ENCODE measurements around the gene KCNH8. TPM values are rescaled to one million over a fixed set of nuclear protein-coding genes. Genes with fewer than 3 reads are reported as not detected.

KCNH8 gene
- total RNA-seq, 1 experiment from 2014 or later = 3.7 TPM

DNA sequence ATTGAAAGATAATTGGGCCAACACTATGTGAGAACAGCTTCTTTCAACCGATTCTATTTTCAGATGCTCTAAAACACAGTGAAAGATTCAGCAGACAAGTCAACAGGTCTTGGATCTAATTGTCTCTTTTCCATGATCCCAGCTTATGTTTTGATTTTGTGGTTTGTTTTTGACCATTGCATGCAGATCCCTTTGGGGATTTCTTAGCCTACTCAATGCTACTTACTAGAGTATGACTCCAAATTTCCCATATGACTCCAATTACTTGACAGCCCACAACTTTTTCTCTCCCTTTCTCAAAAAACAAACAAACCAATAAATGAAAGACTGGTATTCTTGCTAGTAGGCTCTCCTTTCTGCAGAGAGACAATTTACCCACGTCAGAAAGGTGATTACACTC lies 67.1 kb downstream of the KCNH8 start:
- H3K9ac ChIP-seq (ENCODE audit: extremely low read depth, insufficient read length, low read length) = no peak overlapping the region
- H3K36me3 Mint-ChIP-seq (ENCODE audit: insufficient read depth in 1 of 3, low read depth in 3 of 3) = no peaks in the 10 kb centered on the region
- H3K4me1 ChIP-seq (ENCODE audit: insufficient read depth, low read length) = no peaks in the 10 kb centered on the region; the same call in 1 of the 2 replicates
- H4K91ac ChIP-seq (ENCODE audit: insufficient read length, low read depth, low read length) = no peak overlapping the region
- H2BK5ac ChIP-seq (ENCODE audit: insufficient read length, low read length) = no peak overlapping the region
- H3K27ac ChIP-seq (ENCODE audit: insufficient read length, low read depth, low read length) = no peak overlapping the region
- H3K23ac ChIP-seq (ENCODE audit: insufficient read length, low read depth, low read length) = no peak overlapping the region
- H3K4me3 Mint-ChIP-seq = no peak overlapping the region
- no peak overlapping the region for H2BK12ac ChIP-seq (ENCODE audit: insufficient read length, low read depth, low read length)
- H3K9me3 Mint-ChIP-seq = no peaks in the 10 kb centered on the region
- H2AK5ac ChIP-seq (ENCODE audit: insufficient read length, low read length) = no peak overlapping the region
- H4K8ac ChIP-seq (replicated peaks; ENCODE audit: insufficient read length, low read depth, low read length) = no peak overlapping the region
- H2BK15ac ChIP-seq (ENCODE audit: low read depth, low read length) = no peak overlapping the region
- no peak overlapping the region for H3K18ac ChIP-seq (ENCODE audit: insufficient read length, low read depth, low read length)
- H4K5ac ChIP-seq (ENCODE audit: insufficient read length, low read depth, low read length) = no peak overlapping the region
- WGBS (ENCODE audit: extremely low coverage, insufficient read length, low lambda C conversion rate) = no CpG with 5 or more reads among the region's 2 CpGs
- H3K4ac ChIP-seq (ENCODE audit: low read depth, low read length) = no peak overlapping the region
- H3K27ac Mint-ChIP-seq = no peak overlapping the region
- no peak overlapping the region for H2BK20ac ChIP-seq (ENCODE audit: low read depth, low read length, poor library complexity, severe bottlenecking)
- TF ChIP-seq CTCF (conservative IDR thresholded peaks at IDR 0.05) = no peak
- H4K20me1 ChIP-seq (ENCODE audit: control insufficient read depth, insufficient read depth, insufficient read length) = no peaks in the 10 kb centered on the region
- peaks cover 6 to 12% of the 10 kb centered on the region in 2 experiments; a peak in 3 of 4 replicates for H3K4me1 Mint-ChIP-seq
- H3K14ac ChIP-seq (ENCODE audit: insufficient read depth, low read length) = no peak overlapping the region
- H3K4me2 ChIP-seq (ENCODE audit: insufficient read depth, insufficient read length, low read length) = no peak overlapping the region
- no peaks in the 10 kb centered on the region for H3K79me1 ChIP-seq (ENCODE audit: insufficient read depth, low read depth, low read length, poor library complexity, severe bottlenecking)
- no peak overlapping the region for H3T11ph ChIP-seq (ENCODE audit: low read length)
- H3K9me3 ChIP-seq (ENCODE audit: control insufficient read depth, low read depth, low read length) = no peaks in the 10 kb centered on the region
- DNase-seq = no peak
- no peak overlapping the region for H2BK120ac ChIP-seq (ENCODE audit: low read depth, low read length, poor library complexity, severe bottlenecking)
- H3K23me2 ChIP-seq (ENCODE audit: insufficient read length, low read depth, low read length, poor library complexity, severe bottlenecking) = no peaks in the 10 kb centered on the region
- H3K79me2 ChIP-seq (ENCODE audit: insufficient read depth, low read length) = no peaks in the 10 kb centered on the region
- no peak overlapping the region for H2AFZ ChIP-seq (ENCODE audit: low read length)
- no peaks in the 10 kb centered on the region for H3K27me3 Mint-ChIP-seq (ENCODE audit: low read depth)
- H3K27me3 ChIP-seq (ENCODE audit: insufficient read depth, low read length) = no peaks in the 10 kb centered on the region
- no peak overlapping the region for H3K56ac ChIP-seq (ENCODE audit: insufficient read length, low read depth, low read length)
